Measurements from ENCODE around the gene UBR1. TPM values are rescaled to one million over a fixed set of nuclear protein-coding genes. Genes with fewer than 3 reads are reported as not detected.
"Not testable (repeated sequence)": the region's sequence is repeated elsewhere in the genome, so short reads cannot be mapped to it uniquely, and the experiment has no call there.

UBR1 gene
- polyA plus RNA-seq, 4 donors, result 18.1 to 25.3 (median 23.1) TPM

DNA sequence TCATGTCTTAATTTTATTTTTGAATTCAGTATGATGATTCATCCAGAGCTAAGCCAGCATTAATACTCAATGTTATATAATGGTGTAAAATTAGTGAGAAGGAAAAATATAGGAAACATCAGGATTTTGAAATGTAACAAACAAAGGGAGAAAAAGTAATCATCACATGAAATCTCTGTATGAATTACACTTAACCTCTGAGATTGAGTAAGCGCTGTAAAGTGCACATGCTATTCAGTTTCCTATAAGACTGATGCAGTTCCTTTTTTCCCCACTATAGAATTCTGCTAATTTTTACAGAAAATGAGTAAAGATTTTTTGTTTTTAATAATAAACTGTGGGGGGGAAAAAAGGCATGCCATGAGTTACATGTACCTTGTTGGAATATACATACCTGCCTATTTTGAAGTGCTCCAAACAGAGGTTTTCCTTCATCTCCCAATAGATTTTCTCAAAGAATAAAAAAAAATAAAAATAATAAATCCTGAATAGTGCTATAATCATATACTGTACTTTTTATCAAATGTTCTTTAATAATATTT is 121.3 kb downstream of the UBR1 start:
- no peak for DNase-seq (ENCODE audit: low read depth in 4 of 4, low spot score in 3 of 4)

DNA sequence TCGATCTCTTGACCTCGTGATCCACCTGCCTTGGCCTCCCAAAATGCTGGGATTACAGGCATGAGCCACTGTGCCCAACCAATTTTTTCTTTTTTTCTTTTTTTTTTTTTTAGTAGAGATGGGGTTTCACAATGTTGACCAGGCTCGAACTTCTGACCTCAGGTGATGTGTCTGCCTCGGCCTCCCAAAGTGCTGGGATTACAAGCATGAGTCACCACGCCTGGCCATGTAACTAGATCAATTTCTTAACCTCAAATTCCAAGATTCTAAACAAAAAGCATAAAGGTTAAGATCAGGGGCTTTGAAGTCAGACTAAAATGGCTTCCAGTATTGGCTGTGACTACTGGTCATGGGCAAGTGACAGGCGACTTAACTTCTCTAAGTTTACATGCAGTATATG is 126.7 kb downstream of the UBR1 start:
- not testable (repeated sequence) for DNase-seq (ENCODE audit: low read depth in 4 of 4, low spot score in 3 of 4)

- DNase-seq (ENCODE audit: low read depth in 4 of 4, low spot score in 3 of 4), result no peak
Measured at GRCh38 chr15:42974202-42974862, 131.5 kb downstream of the UBR1 start.

DNA sequence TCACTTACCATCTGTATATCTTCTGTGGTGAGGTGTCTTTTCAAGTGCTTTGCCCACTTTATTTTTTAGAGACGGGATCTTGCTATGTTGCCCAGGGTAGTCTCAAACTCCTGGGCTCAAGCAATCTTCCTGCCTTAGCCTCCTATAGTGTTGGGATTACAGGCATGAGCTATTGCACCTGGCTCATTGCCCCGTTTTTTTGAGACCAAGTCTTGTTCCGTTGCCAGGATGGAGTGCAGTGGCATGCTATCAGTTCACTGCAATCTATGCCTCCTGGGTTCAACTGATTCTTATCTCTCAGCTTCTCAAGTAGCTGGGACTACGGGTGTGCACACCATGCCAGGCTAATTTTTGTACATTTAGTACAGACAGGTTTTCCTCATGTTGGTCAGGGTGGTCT is 132.7 kb downstream of the UBR1 start:
- DNase-seq (ENCODE audit: low read depth in 4 of 4, low spot score in 3 of 4), result no peak

GRCh38 chr15:42971830-42972229 is 134.0 kb downstream of the UBR1 start:
- DNase-seq (ENCODE audit: low read depth in 4 of 4, low spot score in 3 of 4), result no peak

DNA sequence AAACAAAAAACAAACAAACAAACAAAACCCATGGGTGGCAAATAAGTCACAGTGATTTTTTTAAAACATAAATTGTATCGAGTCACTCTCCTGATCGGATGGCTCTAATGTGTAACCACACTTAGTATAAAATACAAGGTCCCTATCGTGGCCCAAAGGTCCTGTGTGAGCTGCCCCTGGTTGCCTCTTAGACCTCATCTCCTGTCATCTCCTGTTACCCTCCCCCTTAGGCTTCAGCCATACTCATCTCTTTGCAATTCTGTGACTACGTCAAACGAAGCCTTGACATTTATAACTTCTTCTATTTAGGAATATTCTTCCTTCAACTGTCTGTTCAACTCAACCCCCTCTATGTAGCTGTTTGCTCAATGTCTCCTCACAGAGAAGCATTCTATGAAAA is 141.4 kb downstream of the UBR1 start:
- DNase-seq (ENCODE audit: low read depth in 4 of 4, low spot score in 3 of 4), result no peak

DNA sequence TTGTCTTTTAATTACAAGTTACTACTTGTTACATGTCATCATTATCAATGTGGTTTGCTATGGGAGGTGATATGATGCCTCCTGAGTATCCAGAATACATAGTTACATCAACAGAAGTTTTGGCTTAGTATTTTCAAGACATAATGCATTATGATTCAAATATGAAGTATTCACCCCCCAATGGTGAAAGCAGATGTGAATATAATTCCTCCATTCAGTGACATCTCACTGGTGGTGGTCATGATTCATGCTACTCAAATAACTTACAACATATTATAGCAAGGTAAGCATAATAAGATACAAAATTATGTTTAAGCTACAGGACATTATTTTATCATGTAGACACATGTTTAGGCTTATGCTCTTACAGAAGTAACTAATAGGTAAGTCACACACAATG is 150.3 kb downstream of the UBR1 start:
- no peak for DNase-seq (ENCODE audit: low read depth in 4 of 4, low spot score in 3 of 4)

DNA sequence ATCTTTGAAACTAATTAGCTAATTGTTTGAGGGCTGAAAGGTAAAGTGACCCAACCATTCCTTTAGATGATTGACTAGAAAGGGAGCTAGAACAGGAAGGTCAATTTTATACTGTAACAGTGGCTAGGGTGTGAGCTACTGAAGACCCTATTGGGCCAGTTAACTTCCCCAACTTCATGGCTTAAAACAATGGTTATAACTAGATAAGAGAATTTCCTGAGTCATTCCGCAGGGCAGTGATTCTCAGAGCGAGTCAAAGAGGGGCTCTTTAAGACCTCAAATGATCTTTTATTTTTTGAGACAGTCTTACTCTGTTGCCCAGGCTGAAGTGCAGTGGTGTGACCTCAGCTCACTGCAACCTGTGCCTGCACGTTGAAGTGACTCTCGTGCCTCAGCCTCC is 151.5 kb downstream of the UBR1 start:
- DNase-seq (ENCODE audit: low read depth in 4 of 4, low spot score in 3 of 4), result no peak

DNA sequence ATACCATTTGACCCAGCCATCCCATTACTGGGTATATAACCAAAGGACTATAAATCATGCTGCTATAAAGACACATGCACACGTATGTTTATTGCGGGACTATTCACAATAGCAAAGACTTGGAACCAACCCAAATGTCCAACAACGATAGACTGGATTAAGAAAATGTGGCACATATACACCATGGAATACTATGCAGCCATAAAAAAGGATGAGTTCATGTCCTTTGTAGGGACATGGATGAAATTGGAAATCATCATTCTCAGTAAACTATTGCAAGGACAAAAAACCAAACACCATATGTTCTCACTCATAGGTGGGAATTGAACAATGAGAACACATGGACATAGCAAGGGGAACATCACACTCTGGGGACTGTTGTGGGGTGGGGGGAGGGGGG is 156.9 kb downstream of the UBR1 start:
- not testable (repeated sequence) for DNase-seq (ENCODE audit: low read depth in 4 of 4, low spot score in 3 of 4)

- no peak for DNase-seq (ENCODE audit: low read depth in 4 of 4, low spot score in 3 of 4)
Measured at GRCh38 chr15:42940527-42940926, 165.3 kb downstream of the UBR1 start.

- DNase-seq (ENCODE audit: low read depth in 4 of 4, low spot score in 3 of 4), result no peak
Measured at GRCh38 chr15:42939841-42940240, 166.0 kb downstream of the UBR1 start.

DNA sequence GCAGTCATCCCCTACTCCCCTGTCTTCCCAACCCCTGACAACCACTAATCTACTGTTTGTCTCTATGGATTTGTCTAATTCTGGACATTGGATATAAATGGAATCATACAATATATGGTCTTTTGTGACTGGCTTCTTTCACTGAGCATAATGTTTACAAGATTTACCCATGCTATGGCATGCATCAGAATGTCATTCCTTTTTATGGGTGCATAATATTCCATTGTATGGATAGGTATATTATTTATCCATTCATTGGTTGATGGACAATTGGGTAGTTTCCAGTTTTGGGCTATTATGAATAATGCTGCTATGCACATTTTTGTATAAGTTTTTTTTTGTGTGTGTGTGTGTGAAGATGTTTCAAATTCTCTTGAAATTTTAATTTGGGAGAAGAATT is 168.7 kb downstream of the UBR1 start:
- DNase-seq (ENCODE audit: low read depth in 4 of 4, low spot score in 3 of 4), result no peak

DNA sequence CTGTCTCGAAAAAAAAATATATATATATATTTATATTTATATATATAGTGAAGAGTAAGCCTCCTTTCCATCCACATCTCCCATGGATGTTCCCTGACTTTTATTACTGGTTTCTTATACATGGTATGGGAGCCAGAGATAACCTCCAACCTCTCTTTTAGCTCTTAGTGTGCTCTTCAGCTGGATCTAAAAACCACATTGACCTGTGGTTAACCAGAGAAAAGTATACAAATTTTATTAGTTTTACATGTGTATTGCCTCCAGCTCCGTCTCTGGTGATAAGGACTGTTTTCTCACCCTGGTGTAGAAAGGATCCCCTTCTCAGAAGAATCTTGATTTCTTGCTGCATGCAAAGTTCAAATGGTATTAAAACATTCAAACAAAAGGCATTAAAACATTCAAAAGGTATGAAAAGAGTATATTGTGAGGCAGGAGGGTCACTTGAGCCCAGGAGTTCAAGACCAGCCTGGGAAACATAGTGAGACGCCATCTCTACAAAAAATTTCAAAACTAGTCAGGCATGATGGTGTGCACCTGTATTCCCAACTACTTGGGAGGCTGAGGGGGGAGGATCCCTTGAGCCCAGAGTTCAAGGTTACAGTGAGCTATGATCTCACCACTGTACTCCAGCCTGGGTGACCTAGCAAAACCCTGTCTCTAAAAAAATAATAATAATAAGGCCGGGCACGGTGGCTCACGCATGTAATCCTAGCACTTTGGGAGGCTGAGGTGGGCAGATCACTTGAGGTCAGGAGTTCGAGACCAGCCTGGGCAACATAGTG is 171.8 kb downstream of the UBR1 start:
- DNase-seq (ENCODE audit: low read depth in 4 of 4, low spot score in 3 of 4), result no peak

GRCh38 chr15:42932833-42933515 is 172.9 kb downstream of the UBR1 start:
- DNase-seq (ENCODE audit: low read depth in 4 of 4, low spot score in 3 of 4), result no peak

DNA sequence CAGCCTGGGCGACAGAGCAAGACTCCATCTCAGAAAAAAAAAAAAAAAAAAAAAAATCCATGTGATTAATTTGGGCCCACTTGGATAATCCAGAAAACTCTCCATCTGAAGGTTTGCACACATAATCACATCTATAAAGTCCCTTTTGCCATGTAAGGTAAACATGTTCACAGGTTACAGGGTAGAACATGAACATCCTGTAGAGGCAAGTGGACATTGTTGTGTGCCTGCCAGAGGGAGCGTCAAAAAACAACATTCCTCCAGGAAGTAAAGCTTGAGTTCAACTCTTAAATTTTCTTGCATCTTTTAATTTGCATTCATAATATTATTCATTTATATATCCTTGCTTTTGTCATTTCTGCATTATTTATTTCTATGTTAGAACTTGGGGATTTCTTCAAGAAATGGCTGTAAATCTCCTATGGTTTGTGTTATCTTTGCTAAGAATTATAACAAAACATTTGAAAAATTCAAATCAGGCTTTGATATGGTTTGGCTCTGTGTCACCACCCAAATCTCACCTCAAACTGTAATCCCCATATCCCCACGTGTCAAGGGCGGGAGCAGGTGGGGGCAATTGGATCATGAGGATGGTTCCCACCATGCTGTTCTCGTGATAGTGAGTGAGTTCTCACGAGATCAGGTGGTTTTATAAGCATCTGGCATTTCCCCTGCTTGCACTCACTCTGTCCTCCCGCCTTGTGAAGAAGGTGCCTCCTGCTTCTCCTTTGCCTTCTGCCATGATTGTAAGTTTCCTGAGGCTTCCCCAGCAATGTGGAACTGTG is 173.9 kb downstream of the UBR1 start:
- no peak for DNase-seq (ENCODE audit: low read depth in 4 of 4, low spot score in 3 of 4)

DNA sequence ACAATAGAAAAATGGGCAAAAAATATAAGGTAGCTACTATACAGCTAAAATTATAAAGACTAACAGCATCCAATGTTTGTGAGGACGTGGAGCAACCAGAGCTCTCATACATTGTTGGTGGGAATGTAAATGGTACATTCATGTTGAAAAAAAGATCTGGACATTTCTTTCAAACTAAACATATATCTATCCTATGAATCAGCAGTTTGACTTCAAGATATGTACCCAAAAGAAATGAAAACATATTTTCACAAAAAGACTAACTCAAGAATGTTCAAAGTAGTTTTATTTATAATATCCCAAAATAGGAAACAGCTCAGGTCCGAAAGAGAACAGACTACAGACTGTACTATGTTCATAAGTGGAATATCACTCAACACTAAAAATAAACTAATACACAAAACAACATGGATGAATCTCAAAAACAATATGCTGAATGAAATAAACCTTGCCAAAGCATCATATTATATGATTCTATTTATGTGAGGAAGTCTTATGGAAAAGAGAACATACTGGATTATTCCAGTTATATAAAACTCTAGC is 176.5 kb downstream of the UBR1 start:
- DNase-seq (ENCODE audit: low read depth in 4 of 4, low spot score in 3 of 4), result no peak

DNA sequence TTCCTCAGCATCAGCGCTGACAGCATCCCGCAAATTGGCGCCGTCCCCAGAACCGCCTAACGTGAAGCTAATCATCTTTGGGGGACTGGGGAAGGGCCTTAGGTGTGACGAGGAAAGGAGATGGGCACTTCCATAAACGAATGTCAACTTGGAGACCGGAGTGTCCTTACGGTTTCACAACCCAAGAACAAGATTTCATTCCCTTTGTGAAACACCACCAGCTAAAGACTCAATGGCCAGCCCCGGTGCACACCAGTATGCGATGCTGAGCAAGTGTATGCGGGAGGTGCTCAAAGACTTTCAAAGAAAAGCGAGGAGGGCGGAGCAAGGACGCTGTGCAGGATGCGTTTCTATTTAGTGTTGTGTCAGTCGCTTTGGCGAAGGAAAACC is 184.5 kb downstream of the UBR1 start:
- peak in 2 of 4 donors; percentile 2 to 8 for DNase-seq (ENCODE audit: low read depth in 4 of 4, low spot score in 3 of 4)

- DNase-seq (ENCODE audit: low read depth in 4 of 4, low spot score in 3 of 4), result peak; percentile 96 to 98 (median 98)
Measured at GRCh38 chr15:42920519-42921341, 185.1 kb downstream of the UBR1 start, which contains the start of gene TTBK2. Gene TTBK2, minus strand, starts transcription at chr15:42920778. Its CDS starts 42,161 bp downstream, at chr15:42878617.

GRCh38 chr15:42919799-42920518 is 185.9 kb downstream of the UBR1 start:
- peak; percentile 6 to 36 (median 22) for DNase-seq (ENCODE audit: low read depth in 4 of 4, low spot score in 3 of 4)

Measured in left renal pelvis (tissue), 4 donors.